ENCODE data around the gene DYNC1LI1. TPM values are rescaled to one million over a fixed set of nuclear protein-coding genes. Genes with fewer than 3 reads are reported as not detected.
A peak's percentile ranks its signal among the peaks of the same experiment; 100 is the strongest.

The DYNC1LI1 gene
- total RNA-seq, 1 experiment from 2014 or later, result 30.1 TPM

DNA sequence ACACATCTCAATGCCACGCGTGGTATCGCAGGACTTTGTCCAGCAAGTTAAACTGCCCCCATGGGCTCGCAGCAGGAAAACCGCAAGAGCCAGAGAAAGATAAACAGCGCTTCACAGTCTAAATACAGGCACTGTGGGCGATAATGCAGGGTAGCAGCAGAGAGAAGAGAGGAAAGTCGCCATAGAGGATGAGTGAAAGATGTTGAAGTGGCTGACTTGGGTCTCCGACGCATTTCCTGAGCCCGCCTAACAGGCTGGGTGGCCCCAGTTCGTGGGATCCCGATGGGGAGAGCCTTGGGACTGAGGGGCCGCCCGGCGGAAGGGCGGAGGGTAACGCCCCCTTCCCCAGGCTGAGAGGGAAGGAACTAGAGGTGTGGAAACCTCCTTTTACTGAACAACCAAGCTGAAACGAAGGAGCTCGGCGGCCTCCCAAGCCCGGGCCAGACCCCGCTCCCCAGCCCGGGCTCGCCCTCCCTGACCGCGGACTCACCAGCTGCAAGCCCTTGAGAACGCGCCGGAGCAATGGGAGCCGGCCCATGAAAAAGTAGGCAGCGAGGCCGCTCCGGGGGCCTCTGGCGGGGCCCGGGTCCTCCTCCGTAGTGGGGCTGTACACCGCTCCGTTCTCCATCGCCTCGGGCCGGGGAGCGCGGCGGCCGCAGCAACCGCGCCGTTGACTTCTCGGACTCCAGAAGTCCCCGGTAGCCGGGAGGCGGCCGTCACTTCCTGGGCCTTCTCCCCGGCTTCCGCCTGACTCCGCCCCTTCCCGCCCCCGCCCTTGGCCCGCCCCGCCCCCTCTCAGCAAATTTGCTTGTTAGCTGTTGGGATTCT, 68.3 kb downstream of the DYNC1LI1 start, which contains the start of gene CMTM6:
Gene CMTM6 (minus strand): TSS at position 735 of the 828 bp plus-strand sequence. CDS start 107 bp downstream, at position 628.
- POLR2A ChIA-PET (ENCODE audit: unreplicated experiment), result interaction anchor here (0.5 kb wide), 2 partner anchors 154 to 611 kb away, joined by 3 to 9 read pairs; no protein-coding TSS in a partner anchor
- DNase-seq, result peak; percentile 39 to 67
- H3K4me3 ChIP-seq, result peak within 1 kb of the TSS; percentile 79
- no TSS peak for BruUV-seq (replicated peaks)
- peaks cover 8% of the 10 kb centered on the region; the same call in 1 of the 2 replicates for H3K4me1 ChIP-seq (replicated peaks; ENCODE audit: insufficient read depth)
- H3K4me2 ChIP-seq, result peak within 1 kb of the TSS; percentile 86
- intact Hi-C loops (cut with micrococcal nuclease; ENCODE audit: unreplicated experiment), result loop anchor here (2.0 kb wide), 1 partner anchor 326 kb away; no protein-coding TSS in a partner anchor
- H3K9me3 ChIP-seq (ENCODE audit: insufficient read depth, low read depth), result no peaks in the 10 kb centered on the region
- peak within 1 kb of the TSS; percentile 88 for H2AFZ ChIP-seq
- no peaks in the 10 kb centered on the region for H3F3A ChIP-seq (ENCODE audit: insufficient read depth, low read depth)
- H3K27me3 ChIP-seq (ENCODE audit: insufficient read depth, low read depth), result no peaks in the 10 kb centered on the region
- H4K20me1 ChIP-seq (ENCODE audit: insufficient read depth), result no peaks in the 10 kb centered on the region
- CTCF ChIA-PET, result interaction anchor here (1.1 to 1.9 kb wide), 2 partner anchors 80 to 83 kb away, joined by 9 to 14 read pairs; no protein-coding TSS in a partner anchor
- TF ChIP-seq, protein P1, sequence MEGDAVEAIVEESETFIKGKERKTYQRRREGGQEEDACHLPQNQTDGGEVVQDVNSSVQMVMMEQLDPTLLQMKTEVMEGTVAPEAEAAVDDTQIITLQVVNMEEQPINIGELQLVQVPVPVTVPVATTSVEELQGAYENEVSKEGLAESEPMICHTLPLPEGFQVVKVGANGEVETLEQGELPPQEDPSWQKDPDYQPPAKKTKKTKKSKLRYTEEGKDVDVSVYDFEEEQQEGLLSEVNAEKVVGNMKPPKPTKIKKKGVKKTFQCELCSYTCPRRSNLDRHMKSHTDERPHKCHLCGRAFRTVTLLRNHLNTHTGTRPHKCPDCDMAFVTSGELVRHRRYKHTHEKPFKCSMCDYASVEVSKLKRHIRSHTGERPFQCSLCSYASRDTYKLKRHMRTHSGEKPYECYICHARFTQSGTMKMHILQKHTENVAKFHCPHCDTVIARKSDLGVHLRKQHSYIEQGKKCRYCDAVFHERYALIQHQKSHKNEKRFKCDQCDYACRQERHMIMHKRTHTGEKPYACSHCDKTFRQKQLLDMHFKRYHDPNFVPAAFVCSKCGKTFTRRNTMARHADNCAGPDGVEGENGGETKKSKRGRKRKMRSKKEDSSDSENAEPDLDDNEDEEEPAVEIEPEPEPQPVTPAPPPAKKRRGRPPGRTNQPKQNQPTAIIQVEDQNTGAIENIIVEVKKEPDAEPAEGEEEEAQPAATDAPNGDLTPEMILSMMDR (conservative IDR thresholded peaks at IDR 0.05), result no peak
- no peak for TF ChIP-seq EZH2 (IDR thresholded peaks at IDR 0.05; ENCODE audit: low read depth)
- no peaks in the 10 kb centered on the region for H3K9me2 ChIP-seq (ENCODE audit: insufficient read depth)
- H3K36me3 ChIP-seq (ENCODE audit: low read depth), result no peaks in the 10 kb centered on the region
- H3K79me2 ChIP-seq (ENCODE audit: low read depth), result peaks cover 29% of the 10 kb centered on the region
- H3K27ac ChIP-seq, result peak within 1 kb of the TSS; percentile 51

DNA sequence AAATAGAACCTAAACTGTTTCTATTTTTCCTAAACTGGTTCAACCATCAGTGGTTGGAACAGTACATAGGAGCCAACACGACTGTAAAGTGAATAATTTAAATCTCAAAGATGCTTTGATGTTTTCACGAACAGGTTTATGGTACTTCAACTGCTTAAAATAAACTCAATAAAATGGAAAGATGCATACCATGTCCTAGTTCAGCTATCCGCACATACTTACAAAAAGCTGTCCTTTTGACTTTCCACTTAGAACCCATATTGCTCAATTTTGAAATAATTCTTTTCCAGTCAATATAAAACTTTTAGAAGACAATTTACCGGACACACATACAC, 68.9 kb downstream of the DYNC1LI1 start:
- Histone ChIP-seq H3K9me3 (ENCODE audit: insufficient read depth, low read depth) (no peaks in the 10 kb centered on the region), H3K79me2 (ENCODE audit: low read depth) (peaks cover 29% of the 10 kb centered on the region), H3K27me3 (ENCODE audit: insufficient read depth, low read depth) (no peaks in the 10 kb centered on the region), H3K9me2 (ENCODE audit: insufficient read depth) (no peaks in the 10 kb centered on the region), H3K4me2 (peak overlapping the region; percentile 83), H4K20me1 (ENCODE audit: insufficient read depth) (no peaks in the 10 kb centered on the region), H2AFZ (peak overlapping the region; percentile 88), H3K4me3 (peak overlapping the region; percentile 79), H3K4me1 (replicated peaks; ENCODE audit: insufficient read depth) (peaks cover 8% of the 10 kb centered on the region; the same call in 1 of the 2 replicates), H3K27ac (peak overlapping the region; percentile 51), H3F3A (ENCODE audit: insufficient read depth, low read depth) (no peaks in the 10 kb centered on the region), H3K36me3 (ENCODE audit: low read depth) (no peaks in the 10 kb centered on the region)
- TF ChIP-seq EZH2 (IDR thresholded peaks at IDR 0.05; ENCODE audit: low read depth), result no peak
- DNase-seq, result no peak
- ChIA-PET POLR2A (ENCODE audit: unreplicated experiment) (interaction anchor here (0.5 kb wide), 2 partner anchors 154 to 612 kb away, joined by 3 to 9 read pairs; no protein-coding TSS in a partner anchor), CTCF (interaction anchor here (0.6 to 1.9 kb wide), 4 partner anchors 80 to 986 kb away, joined by 3 to 14 read pairs (median 6); no protein-coding TSS in a partner anchor)
- no TSS peak for BruUV-seq (replicated peaks)
- intact Hi-C loops (cut with micrococcal nuclease; ENCODE audit: unreplicated experiment), result loop anchor here (2.0 kb wide), 1 partner anchor 325 kb away; no protein-coding TSS in a partner anchor

DNA sequence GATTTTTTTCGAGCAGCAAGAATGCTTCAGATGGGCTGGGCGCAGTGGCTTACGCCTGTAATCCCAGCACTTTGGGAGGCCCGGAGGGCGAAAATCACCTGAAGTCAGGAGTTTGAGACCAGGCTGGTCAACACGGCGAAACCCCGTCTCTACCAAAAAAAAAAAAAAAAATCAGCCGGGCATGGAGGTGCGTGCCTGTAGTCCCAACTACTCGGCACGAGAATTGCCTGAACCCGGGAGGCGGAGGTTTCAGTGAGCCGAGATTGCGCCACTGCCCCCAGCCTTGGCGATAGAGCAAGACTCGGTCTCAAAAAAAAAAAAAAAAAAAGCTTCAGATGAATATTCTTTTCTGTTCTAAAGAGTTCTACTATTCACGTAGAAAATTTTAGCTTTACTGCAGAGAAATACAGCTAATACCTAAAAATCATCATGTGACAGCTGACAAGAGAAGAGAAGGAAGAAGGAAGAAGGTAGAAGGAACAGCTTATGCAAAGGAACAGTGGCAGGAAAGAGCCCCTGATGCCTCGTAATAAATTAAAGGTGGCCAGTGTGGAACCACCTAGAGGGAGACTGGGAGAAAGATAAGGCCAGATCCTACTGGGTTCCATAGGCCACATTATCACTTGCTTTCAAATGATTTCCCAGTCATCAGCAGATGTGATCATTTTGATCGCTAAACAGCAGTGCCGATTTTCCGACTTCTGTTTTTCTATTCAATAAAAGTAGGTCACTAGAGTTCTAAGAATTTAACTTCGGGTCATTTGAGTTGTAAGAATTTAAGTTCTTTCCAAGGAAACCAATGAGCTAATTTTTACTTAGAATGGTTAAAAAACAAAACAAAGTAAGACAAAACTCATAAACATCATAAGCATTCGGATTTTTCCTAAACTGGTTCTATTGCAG, 69.5 kb downstream of the DYNC1LI1 start:
- Histone ChIP-seq H3K27ac (no peak overlapping the region), H3K4me3 (peak overlapping the region; percentile 79), H4K20me1 (ENCODE audit: insufficient read depth) (no peaks in the 10 kb centered on the region), H3F3A (ENCODE audit: insufficient read depth, low read depth) (no peaks in the 10 kb centered on the region), H3K4me1 (replicated peaks; ENCODE audit: insufficient read depth) (peaks cover 8% of the 10 kb centered on the region; the same call in 1 of the 2 replicates), H3K9me3 (ENCODE audit: insufficient read depth, low read depth) (no peaks in the 10 kb centered on the region), H3K9me2 (ENCODE audit: insufficient read depth) (no peaks in the 10 kb centered on the region), H3K4me2 (peak overlapping the region; percentile 83), H3K36me3 (ENCODE audit: low read depth) (no peaks in the 10 kb centered on the region), H2AFZ (no peak overlapping the region; the same call in 1 of the 2 replicates), H3K79me2 (ENCODE audit: low read depth) (peaks cover 29% of the 10 kb centered on the region), H3K27me3 (ENCODE audit: insufficient read depth, low read depth) (no peaks in the 10 kb centered on the region)
- ChIA-PET CTCF (interaction anchor here (0.5 to 1.9 kb wide), 8 partner anchors 13 to 986 kb away, joined by 3 to 16 read pairs (median 4); no protein-coding TSS in a partner anchor), POLR2A (ENCODE audit: unreplicated experiment) (no interaction called here)
- intact Hi-C loops (cut with micrococcal nuclease; ENCODE audit: unreplicated experiment), result no loop called here
- peak in 1 of 2 experiments; percentile 6 for DNase-seq
- BruUV-seq (replicated peaks), result TSS peak; percentile 43
- TF ChIP-seq, protein P1 (conservative IDR thresholded peaks at IDR 0.05), result no peak
- TF ChIP-seq EZH2 (IDR thresholded peaks at IDR 0.05; ENCODE audit: low read depth), result no peak
